GM18508 (cell line): Measurements from ENCODE around the gene SLC35G1.

Experiments used
- ATAC-seq: cut with Tn5 transposase; IDR thresholded peaks from one replicate; pipeline ENCODE4 v1.9.1; 2021; ENCODE audit warnings: moderate number of reproducible peaks; ENCODE audit not compliant: insufficient read depth, unreplicated experiment

Gene SLC35G1, protein sequence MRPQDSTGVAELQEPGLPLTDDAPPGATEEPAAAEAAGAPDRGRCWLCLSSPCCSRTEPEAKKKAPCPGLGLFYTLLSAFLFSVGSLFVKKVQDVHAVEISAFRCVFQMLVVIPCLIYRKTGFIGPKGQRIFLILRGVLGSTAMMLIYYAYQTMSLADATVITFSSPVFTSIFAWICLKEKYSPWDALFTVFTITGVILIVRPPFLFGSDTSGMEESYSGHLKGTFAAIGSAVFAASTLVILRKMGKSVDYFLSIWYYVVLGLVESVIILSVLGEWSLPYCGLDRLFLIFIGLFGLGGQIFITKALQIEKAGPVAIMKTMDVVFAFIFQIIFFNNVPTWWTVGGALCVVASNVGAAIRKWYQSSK

DNA sequence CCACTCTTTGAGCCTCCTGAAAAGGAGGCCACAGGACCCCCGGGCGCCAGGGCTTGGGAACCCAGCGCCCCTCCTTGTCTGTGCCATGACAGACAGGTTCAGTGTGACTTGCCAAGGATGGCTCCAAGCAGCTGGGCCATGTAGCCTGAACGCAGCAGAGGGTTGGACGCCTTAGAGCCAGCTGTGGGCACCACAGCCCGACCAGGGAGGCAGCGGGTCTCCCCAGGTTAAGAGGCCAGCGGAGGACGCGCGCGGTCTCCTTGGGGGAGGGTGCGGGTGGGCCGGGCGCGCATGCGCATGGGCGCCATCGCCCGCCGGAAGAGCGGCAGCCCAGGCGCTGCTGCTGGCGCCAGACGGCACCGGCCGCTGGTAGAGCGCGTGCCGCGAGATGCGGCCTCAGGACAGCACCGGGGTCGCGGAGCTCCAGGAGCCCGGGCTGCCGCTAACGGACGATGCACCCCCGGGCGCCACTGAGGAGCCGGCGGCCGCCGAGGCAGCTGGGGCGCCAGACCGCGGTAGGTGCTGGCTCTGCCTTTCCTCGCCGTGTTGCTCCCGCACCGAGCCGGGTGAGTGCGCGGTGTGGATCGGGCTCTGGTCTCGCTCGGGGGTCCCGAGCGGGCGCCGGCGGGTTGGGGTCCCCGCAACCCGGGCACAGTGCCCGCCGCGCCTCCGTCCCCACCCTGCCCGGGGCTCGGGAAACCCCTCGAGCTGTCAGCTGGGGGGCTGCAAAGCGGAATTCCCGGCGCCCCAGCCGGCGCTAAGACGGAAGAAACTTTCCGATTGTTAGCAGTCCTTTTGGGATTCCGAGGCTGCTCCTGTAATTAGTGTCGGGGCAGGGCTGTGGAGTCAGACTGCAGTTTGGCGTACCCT, at the start of gene SLC35G1:
SLC35G1 (plus strand) TSS at position 333 of the 870 bp plus-strand sequence; CDS start at position 389, 56 bp downstream.
- peak; percentile 60 for ATAC-seq

DNA sequence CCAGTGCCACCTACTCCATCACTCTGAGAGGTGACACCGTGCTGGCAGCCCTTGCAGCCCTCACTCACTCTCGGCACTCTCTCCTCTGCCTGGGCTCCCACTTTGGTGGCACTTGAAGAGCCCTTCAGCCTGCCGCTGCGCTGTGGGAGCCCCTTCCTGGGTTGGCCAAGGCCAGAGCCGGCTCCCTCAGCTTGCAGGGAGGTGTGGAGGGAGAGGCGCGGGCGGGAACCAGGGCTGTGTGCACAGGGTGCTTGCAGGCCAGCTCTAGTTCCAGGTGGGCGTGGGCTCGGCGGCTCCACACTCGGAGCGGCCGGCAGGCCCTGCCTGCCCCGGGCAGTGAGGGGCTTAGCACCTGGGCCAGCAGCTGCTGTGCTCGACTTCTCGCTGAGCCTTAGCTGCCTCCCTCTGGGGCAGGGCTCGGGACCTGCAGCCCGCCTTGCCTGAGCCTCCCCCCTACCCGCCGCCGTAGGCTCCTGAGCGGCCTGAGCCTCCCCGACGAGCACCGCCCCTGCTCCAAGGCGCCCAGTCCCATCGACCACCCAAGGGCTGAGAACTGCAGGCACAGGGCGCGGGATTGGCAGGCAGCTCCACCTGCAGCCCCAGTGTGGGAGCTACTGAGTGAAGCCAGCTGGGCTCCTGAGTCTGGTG, 48.7 kb upstream of the SLC35G1 start:
- no peak for ATAC-seq

DNA sequence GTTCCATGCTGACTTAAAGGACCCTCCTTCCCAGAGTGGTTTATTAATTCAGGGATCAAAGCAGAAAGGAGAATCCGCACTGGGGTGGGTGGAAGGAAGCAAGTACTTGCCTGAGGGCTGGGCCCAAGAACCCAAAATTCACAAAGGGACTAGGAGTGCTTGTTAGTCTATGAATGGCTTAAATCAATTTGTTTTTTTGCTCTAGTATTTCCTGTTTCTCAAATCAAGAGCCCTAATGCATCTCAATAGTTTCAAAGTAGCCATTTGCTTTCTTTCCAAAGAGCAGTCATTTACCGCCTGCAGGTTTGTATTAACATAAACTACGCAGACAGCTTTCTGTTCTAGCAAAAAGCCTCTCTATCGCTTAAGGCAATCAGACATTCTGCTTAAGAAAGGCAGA, 44.2 kb upstream of the SLC35G1 start:
- ATAC-seq, result no peak

DNA sequence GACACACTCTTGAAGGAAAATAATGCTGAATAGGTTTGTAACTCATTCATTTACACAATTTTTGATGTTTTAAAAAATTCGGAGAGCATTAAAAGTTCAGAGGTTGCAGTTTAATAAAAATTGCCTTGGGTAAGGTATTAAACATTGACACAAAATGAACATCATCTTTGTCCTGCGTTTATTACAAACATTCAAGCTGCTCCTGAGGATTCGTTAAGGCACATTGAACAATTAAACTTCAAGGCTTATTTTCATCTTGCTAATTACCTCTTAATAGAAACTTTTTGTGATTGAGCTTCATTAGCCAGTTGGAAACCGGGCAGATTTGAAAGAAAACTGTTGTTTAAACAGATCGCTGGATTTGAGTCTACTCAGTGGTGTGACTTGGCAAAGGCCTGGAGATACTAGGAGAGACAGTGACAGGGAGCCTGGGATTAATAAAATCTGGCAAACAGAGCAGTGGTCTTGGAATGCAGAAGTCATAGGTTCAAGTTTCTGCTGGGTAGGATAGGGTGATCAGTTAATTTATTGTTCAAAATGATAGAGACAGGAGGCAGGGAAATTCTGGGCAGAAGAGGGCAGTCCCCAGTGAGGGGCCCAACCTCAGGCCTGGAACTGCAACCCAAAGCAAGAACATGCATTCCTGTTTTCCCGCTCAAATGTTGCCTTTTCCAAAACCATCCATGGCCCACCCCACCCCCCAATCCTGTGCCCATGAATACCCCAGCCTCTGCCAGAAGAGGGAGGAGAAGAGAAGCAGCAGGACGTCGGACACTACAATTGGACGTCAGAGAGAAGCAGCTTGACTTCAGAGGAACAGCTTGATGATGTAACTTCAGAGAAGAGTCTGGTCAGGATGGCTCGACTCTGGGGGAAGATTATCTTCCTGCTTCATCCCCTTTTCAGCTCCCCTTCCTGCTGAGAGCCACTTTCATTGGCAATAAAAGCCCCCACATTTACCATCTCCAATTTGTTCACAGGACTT, 43.5 kb upstream of the SLC35G1 start:
- no peak for ATAC-seq

DNA sequence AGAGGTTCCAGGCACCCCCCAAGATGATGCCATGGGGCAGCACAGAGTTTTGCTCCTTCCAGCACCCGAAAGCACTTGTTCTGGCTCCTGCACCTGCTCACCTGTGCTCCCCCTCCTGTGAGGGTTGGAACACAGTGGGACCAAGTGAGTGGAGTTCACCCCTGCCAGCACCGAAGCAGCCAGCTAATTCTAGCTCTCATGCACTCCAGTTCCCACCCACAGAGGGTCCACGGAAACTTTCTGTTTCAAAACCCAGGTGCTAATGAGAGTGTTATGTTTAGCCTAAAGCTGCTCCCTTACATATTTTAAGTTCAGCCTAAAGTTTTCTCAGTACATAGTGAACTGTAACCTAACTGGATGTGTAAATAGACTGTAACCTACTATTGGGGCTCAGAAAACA, 42.6 kb upstream of the SLC35G1 start:
- ATAC-seq, result no peak

DNA sequence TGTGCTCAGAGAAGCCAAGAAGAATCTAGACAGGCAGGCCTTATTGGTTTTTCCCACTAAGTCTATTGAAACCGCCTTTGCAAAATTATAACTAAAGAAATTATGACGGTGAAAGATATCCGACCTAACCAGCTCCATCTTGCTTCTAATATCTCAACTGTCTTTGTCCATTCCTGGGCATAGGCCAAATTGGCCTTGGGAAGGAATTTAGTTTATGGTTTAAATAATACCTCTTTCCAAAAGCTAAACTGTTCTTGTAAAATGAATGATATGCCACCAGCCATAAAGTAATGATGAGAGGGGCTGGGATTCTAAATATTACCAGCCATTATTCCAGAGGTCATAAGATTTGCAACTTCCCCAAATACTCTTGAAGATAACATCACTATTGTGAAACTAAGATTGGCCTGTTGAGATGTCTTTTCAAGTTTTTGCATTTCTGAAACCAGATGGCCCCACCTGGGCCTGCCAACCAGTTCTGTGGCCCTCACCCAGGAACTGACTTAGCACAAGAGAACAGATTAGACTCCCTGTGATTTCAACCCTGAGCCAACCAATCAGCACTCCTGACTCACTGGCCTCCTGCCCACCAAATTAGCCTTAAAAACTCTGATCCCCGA, 41.2 kb upstream of the SLC35G1 start:
- no peak for ATAC-seq

DNA sequence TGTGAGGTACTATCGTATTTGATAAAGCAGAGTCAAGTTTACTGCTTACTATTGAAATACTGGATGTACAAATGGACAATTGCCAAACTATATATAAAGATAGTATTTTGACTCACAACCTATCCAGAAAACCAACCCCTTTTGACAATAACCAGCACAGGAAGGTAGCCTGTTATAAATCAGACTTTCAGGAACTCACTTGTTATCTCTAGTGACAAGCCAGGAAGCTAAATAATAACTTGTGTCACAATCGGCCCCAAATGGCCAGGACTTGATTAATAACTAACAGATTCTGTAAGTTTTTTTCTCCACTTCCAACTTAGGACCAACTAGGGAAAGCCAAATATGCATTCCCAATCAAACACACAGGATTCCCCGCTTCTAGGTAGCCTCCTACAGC, 38.8 kb upstream of the SLC35G1 start:
- ATAC-seq, result no peak

DNA sequence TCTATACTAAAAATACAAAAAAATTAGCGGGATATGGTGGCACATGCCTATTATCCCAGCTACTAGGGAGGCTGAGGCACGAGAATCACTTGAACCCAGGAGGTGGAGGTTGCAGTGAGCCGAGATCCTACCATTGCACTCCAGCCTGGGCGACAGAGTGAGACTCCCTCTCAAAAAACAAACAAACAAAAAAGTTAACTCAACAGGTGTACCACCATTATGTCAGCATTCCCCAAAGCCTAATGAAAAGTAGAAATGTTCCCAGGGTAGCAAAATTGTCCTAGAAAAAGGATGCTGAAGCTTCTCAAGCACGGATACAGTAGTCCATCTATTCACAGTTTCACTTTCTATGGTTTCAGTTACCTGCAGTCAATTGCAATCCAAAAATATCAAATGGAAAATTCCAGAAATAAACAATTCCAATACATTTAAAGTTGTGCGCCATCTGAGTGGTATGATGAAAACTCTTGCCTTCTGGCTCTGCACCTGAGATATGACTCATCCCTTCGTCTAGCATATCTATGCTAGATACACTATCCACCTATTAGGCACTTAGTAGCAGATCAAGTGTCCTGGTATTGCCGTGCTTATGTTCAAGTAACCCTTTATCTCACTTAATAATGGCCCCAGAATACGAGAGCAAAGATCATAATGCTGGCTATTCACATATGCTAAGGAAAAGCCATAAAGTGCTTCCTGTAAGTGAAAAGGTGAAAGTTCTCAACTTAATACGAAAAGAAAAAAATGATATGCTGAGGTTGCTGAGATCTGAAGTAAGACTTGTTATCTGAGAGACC, 37.2 kb upstream of the SLC35G1 start:
- no peak for ATAC-seq

DNA sequence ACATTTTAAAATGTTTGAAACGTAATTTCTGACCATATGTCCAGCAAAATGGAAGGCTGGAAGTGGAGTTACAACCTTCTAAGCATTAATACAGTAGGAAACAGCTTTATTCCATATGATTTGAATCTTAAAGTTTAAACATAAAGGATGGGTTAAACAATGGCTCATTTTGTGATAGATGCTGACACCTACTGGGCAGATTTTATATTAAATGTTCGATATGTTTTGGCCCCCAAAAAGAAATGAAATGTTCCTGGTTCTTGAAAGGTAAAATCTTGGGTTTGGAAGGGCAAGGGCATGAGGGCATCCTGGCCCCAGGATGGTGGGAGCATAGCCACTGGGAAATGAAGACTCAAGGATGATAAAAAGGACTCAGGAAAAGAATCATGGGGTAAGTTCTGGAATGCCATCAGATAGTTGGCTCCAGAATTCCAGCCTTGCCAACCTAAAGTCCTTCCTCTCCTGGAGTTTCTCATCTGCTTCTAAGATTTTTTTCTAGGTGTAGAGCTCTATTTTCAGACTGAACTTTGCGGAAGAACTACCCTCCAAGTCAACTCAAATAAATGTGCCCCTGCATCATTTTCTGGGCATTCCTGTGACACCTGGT, 34.6 kb upstream of the SLC35G1 start:
- ATAC-seq, result no peak

DNA sequence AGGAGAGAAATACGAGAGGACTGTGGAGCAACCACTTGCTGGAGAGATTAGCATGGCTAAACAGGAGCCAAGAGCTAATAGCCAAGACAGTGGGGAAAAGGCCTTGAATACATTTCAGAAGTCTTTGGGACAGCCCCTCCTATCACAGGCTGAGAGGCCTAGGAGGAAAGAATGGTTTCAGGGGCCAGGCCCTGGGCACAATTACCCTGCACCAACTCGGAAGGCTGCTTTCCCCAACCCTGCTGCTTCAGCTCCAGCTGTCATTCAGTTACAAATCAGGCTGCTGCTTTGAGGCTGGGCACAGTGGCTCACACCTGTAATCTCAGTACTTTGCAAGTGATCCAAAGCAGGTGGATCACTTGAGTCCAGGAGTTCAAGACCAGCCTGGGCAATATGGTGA, 32.0 kb upstream of the SLC35G1 start:
- ATAC-seq, result no peak

DNA sequence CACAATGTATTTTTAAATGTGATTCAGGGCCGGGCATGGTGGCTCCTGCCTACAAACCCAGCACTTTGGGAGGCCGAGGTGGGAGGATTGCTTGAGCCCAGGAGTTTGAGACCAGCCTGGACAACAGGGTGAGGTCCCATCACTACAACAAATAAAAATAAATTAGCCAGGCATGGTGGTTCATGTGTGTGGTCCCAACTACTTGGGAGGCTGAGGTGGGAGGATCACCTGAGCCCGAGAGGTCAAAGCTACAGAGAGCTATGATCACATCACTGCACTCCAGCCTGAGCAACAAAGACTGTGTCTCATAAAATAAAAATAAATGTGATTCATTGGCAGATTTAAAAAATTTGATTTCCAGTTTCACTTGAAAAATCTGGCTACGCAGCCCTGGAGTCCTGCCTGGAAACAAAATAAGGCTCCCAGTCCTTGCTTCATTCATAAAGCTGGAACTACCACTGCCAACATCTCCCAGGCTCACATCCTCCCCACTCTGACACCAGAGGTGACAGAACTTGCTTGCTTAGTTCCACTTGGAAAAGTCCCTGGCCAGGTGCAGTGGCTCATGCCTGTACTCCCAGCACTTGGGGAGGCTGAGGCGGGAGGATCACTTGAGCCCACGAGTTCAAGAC, 27.9 kb upstream of the SLC35G1 start:
- no peak for ATAC-seq

DNA sequence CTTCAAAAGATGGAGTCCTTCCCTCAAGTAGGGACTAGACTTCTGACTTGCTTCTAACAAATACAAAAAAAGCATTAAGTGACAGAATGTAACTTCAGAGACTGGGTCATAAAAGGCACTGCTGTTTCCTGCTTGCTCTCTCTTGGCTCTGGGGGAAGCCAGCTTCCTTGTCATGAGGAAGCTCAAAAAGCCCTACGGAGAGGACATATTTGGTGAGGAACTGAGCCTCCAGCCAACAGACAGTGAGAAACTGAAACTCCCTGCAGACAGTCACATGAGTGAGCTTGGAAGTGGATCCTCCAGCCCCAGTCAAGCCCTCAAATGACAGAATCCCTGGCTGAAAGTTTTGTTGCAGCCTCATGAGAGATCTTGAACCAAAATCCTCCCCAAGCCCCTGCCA, 26.3 kb upstream of the SLC35G1 start:
- no peak for ATAC-seq

DNA sequence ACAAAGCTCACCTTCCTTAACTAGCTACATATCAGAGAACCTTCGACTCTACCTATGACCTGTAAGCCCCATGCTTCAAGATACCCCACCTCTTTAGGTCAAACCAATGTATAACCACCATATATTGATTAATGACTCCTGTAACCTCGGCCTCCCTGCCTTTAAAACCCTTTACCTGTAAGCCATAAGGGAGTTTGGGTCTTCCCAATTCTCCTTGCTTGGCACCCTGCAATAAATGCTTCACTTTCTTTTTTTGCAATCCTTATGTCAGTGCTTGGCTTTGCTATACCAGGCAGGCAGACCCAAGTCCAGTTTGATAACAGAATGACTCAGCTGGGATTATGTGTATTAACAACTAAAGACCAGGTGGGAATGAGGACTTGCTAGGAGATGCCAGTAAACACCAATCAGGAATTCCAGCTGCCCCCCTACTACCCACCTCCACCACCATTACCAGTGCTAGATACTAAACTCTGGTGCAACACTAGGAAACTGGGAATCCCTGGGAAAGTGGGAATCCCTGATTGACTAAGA, 22.0 kb upstream of the SLC35G1 start:
- no peak for ATAC-seq

DNA sequence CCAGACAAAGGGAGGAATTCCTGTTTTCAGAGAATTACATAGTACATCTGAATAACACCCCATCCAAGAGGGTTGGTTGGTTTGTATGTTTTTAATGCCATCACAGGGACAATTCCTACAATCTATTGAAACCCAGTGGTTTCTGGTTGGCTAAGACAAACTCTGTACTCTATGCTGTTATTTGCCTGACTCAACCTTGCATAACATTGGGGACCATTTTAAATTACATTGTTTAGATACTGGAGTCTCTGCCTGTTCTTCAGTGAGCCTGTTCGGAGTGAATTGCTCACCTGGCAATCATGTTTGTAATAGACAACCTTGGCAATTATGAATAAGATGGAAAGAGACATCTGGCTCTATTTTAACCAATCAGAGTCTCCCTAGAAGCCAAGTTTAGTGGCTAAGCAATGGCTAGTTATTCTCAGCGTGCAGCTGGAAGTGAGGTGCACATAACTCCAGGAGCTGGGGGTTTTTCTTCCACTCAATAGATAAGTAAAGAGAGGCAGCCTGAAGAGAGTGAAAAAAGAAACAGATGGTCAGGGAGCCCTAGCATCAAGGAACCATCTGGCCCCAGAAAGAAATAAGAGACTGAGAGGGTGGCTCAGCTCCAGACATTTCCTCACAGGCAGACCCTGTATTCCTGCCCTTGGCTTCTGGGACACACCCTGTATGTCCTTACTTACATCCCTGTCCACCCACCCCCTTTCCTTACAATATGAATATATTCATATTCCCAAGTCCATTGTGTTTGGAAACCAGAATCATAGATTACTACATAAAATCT, 21.2 kb upstream of the SLC35G1 start:
- no peak for ATAC-seq

DNA sequence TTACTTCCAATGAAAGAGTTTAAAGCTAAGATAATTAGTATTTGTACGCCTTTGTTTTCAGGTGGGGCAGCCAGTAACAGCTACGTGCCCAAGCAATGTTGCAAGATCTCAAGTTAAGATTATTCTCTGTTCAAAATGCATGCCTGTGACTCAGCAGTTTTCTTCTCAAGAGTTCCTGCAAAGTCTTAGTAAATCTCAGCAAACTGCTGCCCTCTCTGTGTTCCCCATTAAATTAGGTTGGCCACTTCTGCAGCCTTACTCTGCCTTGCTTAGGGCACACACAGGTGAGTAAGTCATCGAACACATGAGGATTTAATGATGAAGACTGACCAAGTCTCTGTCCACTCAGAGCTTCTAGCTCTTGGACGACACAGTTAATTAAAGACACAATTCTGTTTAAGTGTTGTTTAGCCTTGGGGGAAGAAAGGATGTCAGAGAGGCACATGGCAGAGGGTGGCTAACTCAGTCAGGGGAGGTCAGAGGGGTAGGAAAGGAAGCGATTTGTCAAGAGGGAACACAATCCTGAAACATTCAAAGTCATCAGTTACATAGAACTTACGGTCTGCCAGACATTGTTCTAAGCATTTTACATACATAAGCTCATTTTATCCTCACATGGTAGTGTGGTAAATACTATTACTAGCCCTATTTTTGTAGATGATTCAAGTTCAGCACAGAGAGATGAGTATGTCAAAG, 20.2 kb upstream of the SLC35G1 start:
- no peak for ATAC-seq

DNA sequence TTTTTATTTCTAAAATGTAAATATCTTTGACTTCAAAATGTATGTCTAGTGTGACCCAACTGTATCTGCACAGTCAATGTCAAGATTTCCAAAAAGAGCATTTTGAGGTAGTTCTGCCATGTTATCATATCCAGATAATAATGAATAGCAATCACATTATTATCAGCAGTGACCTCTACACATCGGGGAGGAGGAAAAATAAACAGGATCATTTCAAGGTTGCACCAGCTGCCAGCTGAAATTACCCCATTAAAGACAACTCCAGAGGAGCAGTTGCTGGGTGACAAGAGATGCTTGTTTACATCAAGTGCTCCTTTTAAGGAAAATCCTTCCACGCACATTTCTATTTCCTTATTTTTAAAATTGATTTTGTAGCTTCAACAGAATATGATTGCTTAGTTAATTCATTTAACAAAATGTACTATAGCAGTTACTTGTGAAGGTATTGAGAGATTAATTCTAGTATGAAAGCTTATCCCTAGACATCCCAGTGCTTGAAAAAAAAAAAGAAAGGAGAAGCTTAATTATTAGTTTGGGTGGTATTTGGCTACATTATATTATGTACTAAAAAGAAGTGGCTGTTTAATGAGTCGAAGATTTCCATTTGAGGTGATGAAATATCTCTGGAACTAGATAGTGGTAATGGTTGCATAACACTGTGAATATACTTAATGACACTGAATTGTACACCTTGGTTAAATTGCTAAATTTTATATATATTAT, 19.3 kb upstream of the SLC35G1 start:
- no peak for ATAC-seq
